GM23338 (cell line): ENCODE measurements around the gene GPR35. TPM values are rescaled to one million over a fixed set of nuclear protein-coding genes. Genes with fewer than 3 reads are reported as not detected.

Experiments used
- ATAC-seq: fragments of 200-7000 bp; cut with Tn5 transposase; 3 replicates; pipeline ENCODE4 v1.9.1; 2020
- DNase-seq: peaks from one replicate; pipeline ENCODE4 v3.0.0-alpha.2; 2015; ENCODE audit warnings: low spot score
- H2AFZ ChIP-seq: fragments of 200-600 bp; sonication (generic); 2 replicates; pipeline ENCODE4 v1.8.0; 2016; ENCODE audit warnings: antibody characterized with exemption, mild to moderate bottlenecking, moderate library complexity
- H3F3A ChIP-seq: fragments of 200-600 bp; sonication (generic); replicated peaks from 2 replicates; pipeline ENCODE4 v1.8.0; 2017; ENCODE audit warnings: antibody characterized with exemption, mixed run types, low read depth
- H3K27ac ChIP-seq: fragments of 200-600 bp; sonication (generic); 2 replicates; pipeline ENCODE4 v1.6.1; 2016; ENCODE audit warnings: low read depth
- H3K27me3 ChIP-seq: fragments of 200-600 bp; sonication (generic); 2 replicates; pipeline ENCODE4 v1.8.0; 2016; ENCODE audit warnings: mild to moderate bottlenecking, mixed run types, moderate library complexity; ENCODE audit not compliant: insufficient read depth
- H3K36me3 ChIP-seq: fragments of 200-600 bp; sonication (generic); 2 replicates; pipeline ENCODE4 v1.8.0; 2016; ENCODE audit warnings: mild to moderate bottlenecking; ENCODE audit not compliant: insufficient read depth
- H3K4me1 ChIP-seq: fragments of 200-600 bp; sonication (generic); 2 replicates; pipeline ENCODE4 v1.8.0; 2016; ENCODE audit warnings: mild to moderate bottlenecking, moderate library complexity; ENCODE audit not compliant: insufficient read depth
- H3K4me2 ChIP-seq: fragments of 200-600 bp; sonication (generic); 2 replicates; pipeline ENCODE4 v1.7.1; 2017; ENCODE audit warnings: mixed run types
- H3K4me3 ChIP-seq: fragments of 200-600 bp; sonication (generic); 2 replicates; pipeline ENCODE4 v1.6.1; 2016; ENCODE audit warnings: mixed run types
- H3K79me2 ChIP-seq: fragments of 200-600 bp; sonication (generic); replicated peaks from 2 replicates; pipeline ENCODE4 v1.8.0; 2017; ENCODE audit warnings: mild to moderate bottlenecking; ENCODE audit not compliant: insufficient read depth
- H3K9me2 ChIP-seq: fragments of 200-600 bp; sonication (generic); 2 replicates; pipeline ENCODE4 v1.8.0; 2017; ENCODE audit not compliant: insufficient read depth
- H4K20me1 ChIP-seq: fragments of 200-600 bp; sonication (generic); replicated peaks from 2 replicates; pipeline ENCODE4 v1.8.0; 2017; ENCODE audit warnings: mild to moderate bottlenecking; ENCODE audit not compliant: insufficient read depth
- H3K27ac Mint-ChIP-seq: 2 replicates; pipeline ENCODE4 v1.8.0; 2020; ENCODE audit warnings: inconsistent platforms, mild to moderate bottlenecking, moderate library complexity, mixed read lengths
- H3K27me3 Mint-ChIP-seq: 3 replicates; pipeline ENCODE4 v1.8.0; 2022; ENCODE audit warnings: low read depth, mild to moderate bottlenecking, moderate library complexity, mixed read lengths, inconsistent platforms; ENCODE audit not compliant: insufficient read depth, poor library complexity
- H3K36me3 Mint-ChIP-seq: 3 replicates; pipeline ENCODE4 v1.8.0; 2021; ENCODE audit warnings: low read depth, mild to moderate bottlenecking, inconsistent platforms, moderate library complexity, mixed read lengths
- H3K4me1 Mint-ChIP-seq: 3 replicates; pipeline ENCODE4 v1.8.0; 2020; ENCODE audit warnings: mild to moderate bottlenecking, inconsistent platforms, mixed read lengths
- H3K4me3 Mint-ChIP-seq: 3 replicates; pipeline ENCODE4 v1.8.0; 2021; ENCODE audit warnings: moderate library complexity, mild to moderate bottlenecking, inconsistent platforms, mixed read lengths
- H3K9me3 Mint-ChIP-seq: 3 replicates; pipeline ENCODE4 v1.8.0; 2020; ENCODE audit warnings: moderate library complexity, mild to moderate bottlenecking, inconsistent platforms, mixed read lengths
- JUNB ChIP-seq: IDR thresholded peaks from one replicate; pipeline ENCODE4 v1.6.1; 2016; ENCODE audit warnings: antibody characterized with exemption; ENCODE audit not compliant: unreplicated experiment
- POLR2AphosphoS5 ChIP-seq: IDR thresholded peaks from 2 replicates; pipeline ENCODE4 v1.6.1; 2016; ENCODE audit warnings: antibody characterized with exemption, low read depth
- ZNF114 ChIP-seq: fragments of 250-450 bp; sonication (Bioruptor Pico); IDR thresholded peaks from 2 replicates; pipeline ENCODE4 v1.5.0; 2020; ENCODE audit warnings: mild to moderate bottlenecking, moderate library complexity
- ZNF462 ChIP-seq: fragments of 250-450 bp; sonication (Bioruptor Pico); IDR thresholded peaks from 2 replicates; pipeline ENCODE4 v1.5.0; 2020; ENCODE audit warnings: mild to moderate bottlenecking, moderate library complexity
- polyA plus RNA-seq: library from polyadenylated mRNA; unstranded; fragments of >200 nt; fragmentation: Nextera tagmentation; extraction: Ambion mirVana; gene quantifications from 2 replicates; pipeline ENCODE4 v1.2.1, GENCODE V29; 2016
- total RNA-seq: library from RNA; depleted of rRNA; stranded (reverse); fragments of >200 nt; shearing (Covaris generic); gene quantifications from 2 replicates; pipeline ENCODE4 v1.2.3, GENCODE V29; 2014
- TF ChIP-seq, protein P1 (sequence below), 2 experiments: fragments of 200-600 bp in 1 of 2; sonication (generic) in 1 of 2; conservative IDR thresholded peaks; 2 replicates each; pipeline versions ENCODE4 v1.5.1 to v1.6.1; 2016 to 2017; ENCODE audit warnings: antibody characterized with exemption in 2 of 2, low read depth in 2 of 2, mild to moderate bottlenecking in 2 of 2, moderate library complexity in 1 of 2

GPR35 gene
- total and polyA plus RNA-seq, 2 experiments from 2014 or later = not detected

DNA sequence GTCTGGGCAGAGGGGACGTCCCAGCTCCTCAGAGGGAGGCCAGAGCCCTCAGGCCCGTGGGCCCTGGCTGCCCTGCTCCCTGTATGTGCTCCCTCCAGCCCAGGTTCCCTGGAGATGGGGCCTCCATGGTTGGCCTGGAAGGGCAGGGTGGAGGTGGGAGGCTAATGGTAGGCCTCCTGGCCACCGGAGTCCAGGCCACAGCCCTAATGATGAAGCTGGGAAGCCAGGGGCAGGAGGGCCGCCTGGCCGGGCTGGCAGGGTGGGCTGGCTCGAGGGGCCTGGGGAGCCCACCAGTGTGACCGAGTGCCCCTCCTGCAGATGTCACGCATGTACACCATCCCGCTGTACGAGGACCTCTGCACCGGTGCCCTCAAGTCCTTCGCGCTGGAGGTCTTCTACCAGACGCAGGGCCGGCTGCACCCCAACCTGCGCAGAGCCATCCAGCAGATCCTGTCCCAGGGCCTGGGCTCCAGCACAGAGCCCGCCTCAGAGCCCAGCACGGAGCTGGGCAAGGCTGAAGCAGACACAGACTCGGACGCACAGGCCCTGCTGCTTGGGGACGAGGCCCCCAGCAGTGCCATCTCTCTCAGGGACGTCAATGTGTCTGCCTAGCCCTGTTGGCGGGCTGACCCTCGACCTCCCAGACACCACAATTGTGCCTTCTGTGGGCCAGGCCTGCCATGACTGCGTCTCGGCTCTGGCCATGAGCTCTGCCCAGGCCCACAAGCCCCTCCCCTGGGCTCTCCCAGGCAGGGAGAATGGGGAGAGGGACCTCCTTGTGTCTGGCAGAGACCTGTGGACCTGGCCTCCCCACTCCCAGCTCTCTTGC lies 47.8 kb upstream of the GPR35 start:
- H3K4me2 ChIP-seq = no peak overlapping the region
- H2AFZ ChIP-seq = no peak overlapping the region
- peaks cover 14% of the 10 kb centered on the region for H4K20me1 ChIP-seq
- H3K27ac ChIP-seq = no peak overlapping the region
- no peaks in the 10 kb centered on the region for H3K36me3 ChIP-seq
- H3K27me3 ChIP-seq = no peaks in the 10 kb centered on the region
- H3K79me2 ChIP-seq = peaks cover 15% of the 10 kb centered on the region; the same call in 1 of the 2 replicates
- no peak overlapping the region for H3K27ac Mint-ChIP-seq
- H3K36me3 Mint-ChIP-seq = no peaks in the 10 kb centered on the region; the same call in 2 of the 3 replicates
- no peaks in the 10 kb centered on the region for H3K4me1 ChIP-seq
- DNase-seq (no peak), ATAC-seq (no peak)
- H3K4me1 Mint-ChIP-seq = peaks cover 11% of the 10 kb centered on the region
- H3K27me3 Mint-ChIP-seq = peaks cover 14% of the 10 kb centered on the region
- H3K9me2 ChIP-seq = no peaks in the 10 kb centered on the region
- H3F3A ChIP-seq = 0 out of 2 replicates have a peak, but pooled peaks cover 2% of the 10 kb centered on the region
- no peaks in the 10 kb centered on the region for H3K9me3 Mint-ChIP-seq
- H3K4me3 Mint-ChIP-seq = no peak overlapping the region
- H3K4me3 ChIP-seq = no peak overlapping the region
- TF ChIP-seq ZNF114 (CRISPR knock-in tag) = no peak
- TF ChIP-seq, protein P1, sequence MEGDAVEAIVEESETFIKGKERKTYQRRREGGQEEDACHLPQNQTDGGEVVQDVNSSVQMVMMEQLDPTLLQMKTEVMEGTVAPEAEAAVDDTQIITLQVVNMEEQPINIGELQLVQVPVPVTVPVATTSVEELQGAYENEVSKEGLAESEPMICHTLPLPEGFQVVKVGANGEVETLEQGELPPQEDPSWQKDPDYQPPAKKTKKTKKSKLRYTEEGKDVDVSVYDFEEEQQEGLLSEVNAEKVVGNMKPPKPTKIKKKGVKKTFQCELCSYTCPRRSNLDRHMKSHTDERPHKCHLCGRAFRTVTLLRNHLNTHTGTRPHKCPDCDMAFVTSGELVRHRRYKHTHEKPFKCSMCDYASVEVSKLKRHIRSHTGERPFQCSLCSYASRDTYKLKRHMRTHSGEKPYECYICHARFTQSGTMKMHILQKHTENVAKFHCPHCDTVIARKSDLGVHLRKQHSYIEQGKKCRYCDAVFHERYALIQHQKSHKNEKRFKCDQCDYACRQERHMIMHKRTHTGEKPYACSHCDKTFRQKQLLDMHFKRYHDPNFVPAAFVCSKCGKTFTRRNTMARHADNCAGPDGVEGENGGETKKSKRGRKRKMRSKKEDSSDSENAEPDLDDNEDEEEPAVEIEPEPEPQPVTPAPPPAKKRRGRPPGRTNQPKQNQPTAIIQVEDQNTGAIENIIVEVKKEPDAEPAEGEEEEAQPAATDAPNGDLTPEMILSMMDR (conservative IDR thresholded peaks at IDR 0.05; ENCODE audit: low read depth in 2 of 2) = no peak
- TF ChIP-seq ZNF462 (CRISPR knock-in tag) = no peak
- no peak for TF ChIP-seq JUNB
- no peak for TF ChIP-seq POLR2AphosphoS5
